ENCODE measurements around the gene ARGLU1.

The ARGLU1 gene

GRCh38 chr13:106499896-106500295 is 68.0 kb downstream of the ARGLU1 start:
- DNase-seq (ENCODE audit: low read depth in 2 of 2), result no peak

DNA sequence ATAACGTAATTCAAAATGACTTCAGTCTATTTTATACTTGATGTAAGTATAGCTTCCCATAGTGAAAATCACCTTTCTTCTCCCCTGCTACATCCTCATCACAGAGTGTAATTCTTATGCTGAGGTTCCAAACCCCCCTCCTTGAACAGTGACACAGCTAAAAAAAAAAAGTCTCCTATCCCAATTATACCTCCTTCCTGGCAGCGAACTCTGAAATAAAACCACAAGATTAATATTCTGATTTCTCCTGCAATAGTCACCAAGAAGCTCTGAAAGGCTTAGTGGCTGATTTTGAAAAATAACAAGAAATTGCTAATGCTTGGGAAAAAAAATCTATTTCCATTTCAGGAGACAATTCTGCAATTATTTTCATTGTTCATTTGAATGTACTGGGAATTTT is 68.8 kb downstream of the ARGLU1 start:
- DNase-seq (ENCODE audit: low read depth in 2 of 2), result no peak

- no peak for DNase-seq (ENCODE audit: low read depth in 2 of 2)
These were observed 69.4 kb downstream of the ARGLU1 start for GRCh38 chr13:106498571-106498970.

GRCh38 chr13:106498158-106498557 is 69.8 kb downstream of the ARGLU1 start:
- DNase-seq (ENCODE audit: low read depth in 2 of 2), result no peak

DNA sequence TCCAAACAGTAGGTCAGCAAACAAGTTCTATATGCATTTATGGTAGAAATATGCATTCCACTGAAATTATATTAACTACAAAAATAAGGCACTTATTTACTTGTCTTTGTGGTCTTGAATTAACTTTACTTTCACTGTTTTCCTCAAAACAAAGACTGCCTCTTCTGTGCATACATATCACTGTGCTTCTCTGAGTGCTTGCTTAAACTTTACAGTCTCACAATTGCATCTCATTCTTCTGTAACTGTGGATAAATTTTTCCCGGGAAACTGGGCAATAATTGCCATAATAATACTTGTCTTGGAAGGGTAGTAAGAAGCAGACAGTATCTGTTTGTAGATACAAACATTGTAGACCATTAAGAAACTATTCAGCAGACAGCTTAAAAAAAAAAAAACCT is 70.9 kb downstream of the ARGLU1 start:
- DNase-seq (ENCODE audit: low read depth in 2 of 2), result no peak

- no peak for DNase-seq (ENCODE audit: low read depth in 2 of 2)
These were observed 71.6 kb downstream of the ARGLU1 start for GRCh38 chr13:106496072-106496997.

GRCh38 chr13:106494936-106495335 is 73.0 kb downstream of the ARGLU1 start:
- DNase-seq (ENCODE audit: low read depth in 2 of 2), result no peak

- DNase-seq (ENCODE audit: low read depth in 2 of 2), result no peak
These were observed 73.4 kb downstream of the ARGLU1 start for GRCh38 chr13:106494506-106494905.

GRCh38 chr13:106493533-106494220 is 74.3 kb downstream of the ARGLU1 start:
- DNase-seq (ENCODE audit: low read depth in 2 of 2), result no peak

DNA sequence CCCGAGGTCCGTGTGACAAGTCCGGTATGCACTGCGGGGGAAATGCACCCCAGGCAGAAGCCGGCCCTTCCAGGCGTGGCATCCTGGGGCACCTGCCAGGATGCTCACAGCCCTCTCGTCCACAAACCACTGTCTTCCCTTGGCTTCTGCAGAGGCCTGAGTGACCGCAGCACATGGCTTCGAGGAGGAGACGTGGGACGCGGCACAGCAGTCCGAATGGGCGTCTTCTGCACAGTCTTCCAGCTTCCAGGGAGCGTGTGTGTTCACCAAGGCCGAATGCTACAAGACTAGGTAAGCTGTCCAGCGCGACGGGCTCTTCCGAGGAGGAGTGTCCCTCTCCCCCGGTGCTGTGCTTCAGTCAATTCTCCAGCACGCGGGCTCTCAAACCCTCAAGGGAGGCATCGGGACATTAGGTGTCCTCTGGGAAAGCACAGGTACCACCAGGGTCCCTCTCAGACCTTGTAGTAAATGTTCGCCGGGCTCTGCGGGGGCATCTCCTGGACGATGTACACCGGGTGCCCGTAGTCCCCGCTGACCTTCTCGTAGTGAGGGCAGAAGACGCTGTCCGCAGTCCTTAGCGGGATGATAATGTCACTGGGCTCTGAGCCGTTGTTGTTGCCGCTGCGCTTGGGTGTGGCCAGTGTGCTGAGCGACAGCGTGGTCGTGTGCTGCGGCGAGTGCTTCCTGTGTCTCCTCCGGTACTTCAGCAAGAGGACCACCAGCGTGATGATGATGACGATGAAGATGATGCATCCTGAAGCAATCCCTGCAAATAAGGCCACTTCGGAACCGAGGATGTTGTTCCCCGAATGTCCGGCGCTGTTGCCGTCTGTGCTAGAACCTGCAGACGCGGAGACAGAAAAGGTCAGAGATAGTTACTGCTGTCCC is 75.1 kb downstream of the ARGLU1 start:
- DNase-seq (ENCODE audit: low read depth in 2 of 2), result no peak

DNA sequence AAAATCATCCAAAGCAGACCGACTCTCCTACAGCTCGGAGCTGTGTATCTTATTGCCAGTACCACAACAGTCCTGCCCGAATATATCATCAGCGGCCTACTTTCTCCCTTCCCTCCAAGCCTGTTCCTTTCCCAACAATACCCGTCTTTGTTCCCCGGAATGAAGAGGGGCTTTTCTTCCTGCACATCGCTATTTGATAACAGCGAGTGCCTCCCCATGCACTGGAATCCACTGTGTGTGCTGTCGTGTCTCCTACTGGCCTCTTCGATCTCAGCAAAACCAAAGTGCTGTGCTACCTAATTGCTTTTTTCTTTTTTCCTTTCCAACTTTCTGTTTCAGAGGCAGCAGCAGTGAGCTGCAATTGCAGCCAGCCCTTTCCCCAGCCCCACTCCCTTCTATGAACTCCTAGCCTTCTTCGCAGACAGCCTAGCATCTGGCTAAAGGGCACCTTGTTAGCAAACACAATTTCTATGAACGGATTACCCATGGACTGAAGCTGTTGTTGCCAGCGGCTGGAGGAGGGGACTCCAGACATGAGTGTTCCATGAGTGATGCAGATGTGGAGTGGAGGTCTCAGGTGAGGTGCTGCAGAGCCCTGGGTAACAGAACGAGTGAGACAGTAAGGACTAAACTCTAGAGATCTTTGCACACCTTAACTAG is 75.9 kb downstream of the ARGLU1 start:
- DNase-seq (ENCODE audit: low read depth in 2 of 2), result no peak
